Heart left ventricle (tissue), 13 donors: ENCODE data around the gene TGM2.

ENCODE experiments used
- POLR2A ChIP-seq, 2 donors: fragments of 450-650 bp; IDR thresholded peaks; one replicate each; pipeline ENCODE4 v1.6.1; 2017; ENCODE audit warnings: antibody characterized with exemption in 2 of 2, mild to moderate bottlenecking in 2 of 2, moderate library complexity in 2 of 2
- TF ChIP-seq, protein P1 (sequence below), 12 donors: fragments of 200-600 bp; sonication (generic) in 4 of 12; IDR thresholded peaks; one replicate each; pipeline versions ENCODE4 v1.5.0 to v1.8.0; 2018 to 2022; ENCODE audit warnings: antibody characterized with exemption in 12 of 12, mild to moderate bottlenecking in 5 of 12
- donor health status: ischemic (EF 13 %, LVEDD 7.1; RV severe dilation, severe dysfunction).
- donor health status: DM: no; HTN: yes; CAD: no.
- donor health status: DM: no; HTN: no; CAD: no.
- donor health status: ischemic (EF 25% LVEDD 6.9; RV normal size, moderate dysfunction).
- donor health status: ischemic (EF 25% LVEDD 5.7; RV mildly dilated, moderate dysfunction).
- donor health status: ischemic (EF 35%, LVEDD 5.7; RV mildly dilated, moderate dysfunction).
- donor health status: nonischemic (EF 11% LVEDD 7.7; RV severe dilation, severe dysfunction).
- donor health status: DM: yes; HTN: yes; CAD: no.
- donor health status: PGD.
- donor health status: ischemic (EF 29% LVEDD 5.4; RV normal size, mild dysfunction).
- donor health status: nonischemic (EF 23%, LVEDD 6.1; RV moderate dilation, normal function).

DNA sequence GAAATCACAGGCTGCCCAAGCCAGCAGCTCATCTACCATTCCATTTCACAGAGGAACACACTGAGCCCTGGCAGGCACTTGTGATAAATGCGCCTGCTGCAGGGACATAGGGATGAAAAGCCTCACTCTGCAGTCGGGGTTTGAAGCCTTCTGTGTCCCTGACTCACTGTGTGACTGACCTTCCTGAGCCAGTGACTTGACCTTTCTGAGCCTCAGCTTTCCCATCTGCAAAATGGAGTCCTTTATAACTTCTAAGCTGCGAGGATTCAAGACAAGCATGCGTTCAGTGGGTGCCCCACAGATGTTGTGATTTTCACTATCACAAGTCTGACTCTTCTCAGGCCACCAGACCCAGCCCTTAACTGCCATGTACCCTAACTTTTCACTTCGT, 5.5 kb downstream of the TGM2 start:
- TF ChIP-seq, protein P1, sequence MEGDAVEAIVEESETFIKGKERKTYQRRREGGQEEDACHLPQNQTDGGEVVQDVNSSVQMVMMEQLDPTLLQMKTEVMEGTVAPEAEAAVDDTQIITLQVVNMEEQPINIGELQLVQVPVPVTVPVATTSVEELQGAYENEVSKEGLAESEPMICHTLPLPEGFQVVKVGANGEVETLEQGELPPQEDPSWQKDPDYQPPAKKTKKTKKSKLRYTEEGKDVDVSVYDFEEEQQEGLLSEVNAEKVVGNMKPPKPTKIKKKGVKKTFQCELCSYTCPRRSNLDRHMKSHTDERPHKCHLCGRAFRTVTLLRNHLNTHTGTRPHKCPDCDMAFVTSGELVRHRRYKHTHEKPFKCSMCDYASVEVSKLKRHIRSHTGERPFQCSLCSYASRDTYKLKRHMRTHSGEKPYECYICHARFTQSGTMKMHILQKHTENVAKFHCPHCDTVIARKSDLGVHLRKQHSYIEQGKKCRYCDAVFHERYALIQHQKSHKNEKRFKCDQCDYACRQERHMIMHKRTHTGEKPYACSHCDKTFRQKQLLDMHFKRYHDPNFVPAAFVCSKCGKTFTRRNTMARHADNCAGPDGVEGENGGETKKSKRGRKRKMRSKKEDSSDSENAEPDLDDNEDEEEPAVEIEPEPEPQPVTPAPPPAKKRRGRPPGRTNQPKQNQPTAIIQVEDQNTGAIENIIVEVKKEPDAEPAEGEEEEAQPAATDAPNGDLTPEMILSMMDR (IDR thresholded peaks at IDR 0.05) = no peak
- no peak for TF ChIP-seq POLR2A (IDR thresholded peaks at IDR 0.05)
